Loucy (cell line): ENCODE measurements around the gene CASQ2.

Experiments
- H2AFZ ChIP-seq: fragments of 200-600 bp; sonication (generic); 2 replicates; pipeline ENCODE4 v1.6.0; 2016; ENCODE audit warnings: antibody characterized with exemption, mild to moderate bottlenecking, low read length, moderate library complexity
- H3F3A ChIP-seq: fragments of 200-600 bp; 2 replicates; pipeline ENCODE4 v1.6.0; 2016; ENCODE audit warnings: antibody characterized with exemption, low read depth, mild to moderate bottlenecking
- H3K27me3 ChIP-seq: fragments of 200-600 bp; sonication (generic); 2 replicates; pipeline ENCODE4 v1.6.1; 2014; ENCODE audit warnings: low read length, mild to moderate bottlenecking; ENCODE audit not compliant: insufficient read depth, poor library complexity, severe bottlenecking
- H3K36me3 ChIP-seq: fragments of 200-600 bp; sonication (generic); 2 replicates; pipeline ENCODE4 v1.6.1; 2016; ENCODE audit warnings: low read length; ENCODE audit not compliant: insufficient read depth
- H3K4me1 ChIP-seq: fragments of 200-600 bp; sonication (generic); 2 replicates; pipeline ENCODE4 v1.5.1; 2014; ENCODE audit warnings: low read length, mild to moderate bottlenecking; ENCODE audit not compliant: insufficient read depth, poor library complexity, severe bottlenecking
- H3K4me2 ChIP-seq: fragments of 200-600 bp; sonication (generic); 2 replicates; pipeline ENCODE4 v1.6.0; 2014; ENCODE audit warnings: antibody characterized with exemption, low read length, low read depth, mild to moderate bottlenecking; ENCODE audit not compliant: poor library complexity, severe bottlenecking
- H3K4me3 ChIP-seq: fragments of 200-600 bp; sonication (generic); 2 replicates; pipeline ENCODE4 v1.5.1; 2014; ENCODE audit warnings: low read length, mild to moderate bottlenecking, mixed read lengths; ENCODE audit not compliant: poor library complexity, severe bottlenecking
- H3K79me2 ChIP-seq: fragments of 200-600 bp; sonication (generic); 2 replicates; pipeline ENCODE4 v1.6.1; 2014; ENCODE audit warnings: low read length; ENCODE audit not compliant: insufficient read depth
- H3K9ac ChIP-seq: fragments of 200-600 bp; sonication (generic); 2 replicates; pipeline ENCODE4 v1.6.0; 2014; ENCODE audit warnings: mild to moderate bottlenecking, low read depth, low read length, moderate library complexity; ENCODE audit not compliant: poor library complexity, severe bottlenecking
- H3K9me2 ChIP-seq: fragments of 200-600 bp; sonication (generic); replicated peaks from 2 replicates; pipeline ENCODE4 v1.6.1; 2016; ENCODE audit warnings: low read depth, low read length, mixed read lengths
- H3K9me3 ChIP-seq: fragments of 200-600 bp; sonication (generic); 2 replicates; pipeline ENCODE4 v1.6.1; 2014; ENCODE audit warnings: mild to moderate bottlenecking, antibody characterized with exemption, low read length, low read depth; ENCODE audit not compliant: insufficient read depth
- H4K20me1 ChIP-seq: fragments of 200-600 bp; sonication (generic); 2 replicates; pipeline ENCODE4 v1.6.0; 2014; ENCODE audit warnings: antibody characterized with exemption, low read length, mild to moderate bottlenecking; ENCODE audit not compliant: insufficient read depth, poor library complexity, severe bottlenecking
- EZH2phosphoT487 ChIP-seq: fragments of 200-600 bp; IDR thresholded peaks from 2 replicates; pipeline ENCODE4 v1.6.1; 2018; ENCODE audit warnings: antibody characterized with exemption, mild to moderate bottlenecking, moderate library complexity, borderline replicate concordance
- TF ChIP-seq, protein P1 (sequence below): fragments of 200-600 bp; sonication (generic); conservative IDR thresholded peaks from 2 replicates; pipeline ENCODE4 v1.5.1; 2014; ENCODE audit warnings: mild to moderate bottlenecking, antibody characterized with exemption, low read length

The CASQ2 gene

DNA sequence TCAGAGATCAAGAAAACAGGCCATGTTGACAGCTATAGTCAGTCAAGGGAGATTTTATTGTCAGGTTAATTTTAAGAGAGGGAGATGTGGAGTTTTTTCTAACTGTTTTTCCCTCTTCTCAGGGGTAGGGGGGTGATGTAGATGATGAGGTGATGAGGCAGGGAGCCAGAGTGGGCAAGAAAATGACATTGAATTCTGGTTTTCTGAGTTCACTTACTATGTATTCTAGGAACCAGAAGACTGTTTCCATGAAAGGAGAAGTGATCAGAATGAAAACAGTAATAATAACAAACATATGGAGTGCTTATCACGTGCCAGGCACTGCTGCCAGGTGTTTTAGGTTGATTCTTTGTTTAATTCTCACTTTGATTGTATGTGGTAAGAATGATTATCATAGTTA, 40.2 kb downstream of the CASQ2 start:
- TF ChIP-seq, protein P1, sequence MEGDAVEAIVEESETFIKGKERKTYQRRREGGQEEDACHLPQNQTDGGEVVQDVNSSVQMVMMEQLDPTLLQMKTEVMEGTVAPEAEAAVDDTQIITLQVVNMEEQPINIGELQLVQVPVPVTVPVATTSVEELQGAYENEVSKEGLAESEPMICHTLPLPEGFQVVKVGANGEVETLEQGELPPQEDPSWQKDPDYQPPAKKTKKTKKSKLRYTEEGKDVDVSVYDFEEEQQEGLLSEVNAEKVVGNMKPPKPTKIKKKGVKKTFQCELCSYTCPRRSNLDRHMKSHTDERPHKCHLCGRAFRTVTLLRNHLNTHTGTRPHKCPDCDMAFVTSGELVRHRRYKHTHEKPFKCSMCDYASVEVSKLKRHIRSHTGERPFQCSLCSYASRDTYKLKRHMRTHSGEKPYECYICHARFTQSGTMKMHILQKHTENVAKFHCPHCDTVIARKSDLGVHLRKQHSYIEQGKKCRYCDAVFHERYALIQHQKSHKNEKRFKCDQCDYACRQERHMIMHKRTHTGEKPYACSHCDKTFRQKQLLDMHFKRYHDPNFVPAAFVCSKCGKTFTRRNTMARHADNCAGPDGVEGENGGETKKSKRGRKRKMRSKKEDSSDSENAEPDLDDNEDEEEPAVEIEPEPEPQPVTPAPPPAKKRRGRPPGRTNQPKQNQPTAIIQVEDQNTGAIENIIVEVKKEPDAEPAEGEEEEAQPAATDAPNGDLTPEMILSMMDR = no peak
- TF ChIP-seq EZH2phosphoT487 = no peak
- Histone ChIP-seq H3F3A (no peaks in the 10 kb centered on the region), H3K79me2 (no peaks in the 10 kb centered on the region), H3K4me1 (no peaks in the 10 kb centered on the region), H3K9ac (no peak overlapping the region), H3K9me2 (no peaks in the 10 kb centered on the region), H3K27me3 (no peaks in the 10 kb centered on the region), H3K9me3 (no peaks in the 10 kb centered on the region), H3K4me3 (no peak overlapping the region), H3K36me3 (no peaks in the 10 kb centered on the region), H2AFZ (no peak overlapping the region), H4K20me1 (no peaks in the 10 kb centered on the region), H3K4me2 (no peak overlapping the region)

DNA sequence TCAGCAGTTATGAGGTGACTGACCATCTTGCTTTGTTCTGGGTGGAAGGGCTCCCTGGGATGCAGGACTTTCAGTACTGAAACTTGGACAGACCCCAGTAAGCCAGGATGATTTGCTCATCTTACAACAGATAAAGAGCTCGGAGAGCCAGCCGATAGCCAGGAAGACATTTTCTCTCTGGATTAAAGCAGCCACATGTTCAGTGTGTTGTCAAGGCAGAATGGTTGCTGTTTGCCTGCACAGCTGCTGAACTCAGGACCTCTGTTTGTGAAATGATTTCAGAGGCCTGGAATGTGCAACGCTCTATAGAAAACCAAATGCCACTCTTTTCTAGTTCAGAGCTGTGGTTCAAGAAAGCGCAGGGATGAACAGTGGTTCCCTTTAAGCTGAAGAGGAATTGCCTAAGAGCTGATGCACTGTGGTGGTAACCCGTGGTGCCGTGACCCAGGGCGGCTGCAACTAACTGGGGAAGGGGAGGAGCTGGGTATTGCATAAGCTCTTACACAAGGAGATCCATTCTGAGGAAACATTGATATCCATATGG, 40.7 kb downstream of the CASQ2 start:
- Histone ChIP-seq H3K79me2 (no peaks in the 10 kb centered on the region), H4K20me1 (no peaks in the 10 kb centered on the region), H3K9me3 (no peaks in the 10 kb centered on the region), H3K27me3 (no peaks in the 10 kb centered on the region), H3K9me2 (no peaks in the 10 kb centered on the region), H3K4me2 (no peak overlapping the region), H2AFZ (no peak overlapping the region), H3K4me3 (no peak overlapping the region), H3K36me3 (no peaks in the 10 kb centered on the region), H3K4me1 (no peaks in the 10 kb centered on the region), H3F3A (no peaks in the 10 kb centered on the region), H3K9ac (no peak overlapping the region)
- TF ChIP-seq, protein P1 = no peak
- TF ChIP-seq EZH2phosphoT487 = no peak

DNA sequence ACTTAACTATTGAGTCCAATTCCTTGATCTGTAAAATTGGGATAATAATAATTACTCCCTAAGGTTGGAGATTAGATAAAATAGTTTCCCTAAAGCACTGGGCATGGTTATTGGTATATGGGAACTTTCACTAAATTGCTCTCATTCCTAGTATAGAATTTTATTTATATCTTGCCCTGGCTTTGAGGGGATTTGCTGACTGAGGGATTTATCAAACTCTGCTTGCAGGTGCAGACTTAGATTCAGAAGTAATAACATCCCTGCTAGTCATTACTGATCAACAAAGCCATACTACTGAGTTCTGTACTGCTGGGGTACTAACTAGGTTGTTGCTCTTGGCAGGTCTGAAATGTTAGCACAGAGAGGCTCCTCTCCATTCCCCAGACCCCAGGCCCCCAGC, 41.9 kb downstream of the CASQ2 start:
- Histone ChIP-seq H3K9ac (no peak overlapping the region), H4K20me1 (no peaks in the 10 kb centered on the region), H3K9me2 (no peaks in the 10 kb centered on the region), H3F3A (no peaks in the 10 kb centered on the region), H2AFZ (no peak overlapping the region), H3K27me3 (no peaks in the 10 kb centered on the region), H3K4me3 (no peak overlapping the region), H3K79me2 (no peaks in the 10 kb centered on the region), H3K9me3 (no peaks in the 10 kb centered on the region), H3K4me2 (no peak overlapping the region), H3K36me3 (no peaks in the 10 kb centered on the region), H3K4me1 (no peaks in the 10 kb centered on the region)
- TF ChIP-seq EZH2phosphoT487 = no peak
- TF ChIP-seq, protein P1 = no peak
